Left forelimb (tissue), 1 donor: ENCODE results near the gene PLXNA4.

Experiments used
- DNase-seq: peaks from one replicate; pipeline ENCODE4 v3.0.0-alpha.2; 2018; ENCODE audit warnings: low spot score

PLXNA4 gene

DNA sequence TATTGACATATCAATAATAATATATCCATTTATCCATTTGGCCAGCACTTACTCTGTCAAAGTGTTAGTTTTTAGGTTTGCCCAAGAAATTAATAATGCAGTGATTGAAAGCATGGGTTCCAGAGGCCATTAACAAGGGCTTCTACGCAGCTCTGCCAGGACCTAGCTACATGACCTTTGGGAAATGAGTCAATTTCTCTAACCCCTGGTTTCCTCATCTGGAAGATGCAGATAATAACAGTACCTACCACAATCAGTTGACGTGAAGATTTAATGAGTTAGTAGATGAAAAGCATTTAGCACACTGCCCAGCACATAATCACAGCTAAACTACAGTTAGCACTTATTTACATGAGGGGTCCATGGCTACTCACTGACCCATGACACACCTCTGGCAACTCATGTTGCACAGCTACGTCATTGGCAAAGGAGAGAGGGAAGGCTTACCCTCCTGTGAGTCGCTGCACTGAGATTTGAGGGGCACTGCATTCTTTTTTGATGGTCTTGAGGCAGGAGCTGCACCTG, 263.7 kb downstream of the PLXNA4 start:
- no peak for DNase-seq

DNA sequence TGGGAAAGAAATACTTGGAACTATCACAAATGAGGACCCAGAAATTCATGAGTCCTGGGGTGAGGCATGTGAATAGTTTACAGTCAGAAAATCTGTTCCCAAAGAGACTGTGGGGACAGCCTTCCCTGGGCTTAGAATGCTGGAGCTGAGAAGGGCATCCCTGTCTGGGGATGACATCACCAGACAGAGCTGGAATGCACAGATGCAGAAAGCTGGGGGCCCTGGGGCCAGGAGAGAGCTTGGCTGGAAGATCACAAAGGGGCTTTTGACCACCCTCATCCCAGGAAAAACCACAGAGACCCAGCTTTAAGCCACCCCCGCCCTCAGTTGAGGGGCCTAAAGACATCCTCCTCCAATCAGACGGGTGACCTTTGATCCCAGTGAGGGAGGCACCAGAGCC, 264.5 kb downstream of the PLXNA4 start:
- no peak for DNase-seq

DNA sequence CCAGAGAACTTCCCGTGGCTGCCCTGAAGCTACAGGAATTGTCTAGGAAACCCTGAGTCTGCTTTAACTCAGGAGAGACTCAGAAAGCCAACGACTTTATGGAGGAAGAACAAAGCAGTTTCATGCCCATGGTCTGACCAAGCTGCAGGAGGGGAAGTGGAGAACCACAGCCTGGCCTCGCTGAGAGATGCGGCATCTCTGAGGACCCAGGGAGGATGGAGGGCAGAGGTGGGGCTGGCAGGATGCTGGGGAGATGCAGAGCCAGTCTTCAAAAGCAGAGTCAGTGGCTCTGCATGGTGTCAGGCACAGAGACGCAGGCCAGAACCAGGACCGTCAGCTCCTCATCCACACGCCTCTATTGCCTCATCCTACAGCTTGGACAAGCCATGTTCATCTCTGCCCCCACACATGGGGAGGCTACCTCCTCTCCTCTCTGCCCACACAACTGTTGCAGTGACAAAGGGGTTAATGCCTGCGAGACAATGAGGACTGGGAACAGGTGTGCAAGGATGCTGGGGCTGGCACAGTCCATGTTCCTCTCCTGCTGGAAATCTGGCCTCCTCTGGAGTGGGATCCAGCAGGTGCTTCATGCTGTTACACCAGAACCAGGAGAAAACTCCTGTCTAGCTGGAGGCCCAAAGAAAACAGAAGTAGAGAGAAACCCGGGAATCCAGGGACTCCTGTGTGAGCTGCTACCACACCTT, 267.0 kb downstream of the PLXNA4 start:
- no peak for DNase-seq

DNA sequence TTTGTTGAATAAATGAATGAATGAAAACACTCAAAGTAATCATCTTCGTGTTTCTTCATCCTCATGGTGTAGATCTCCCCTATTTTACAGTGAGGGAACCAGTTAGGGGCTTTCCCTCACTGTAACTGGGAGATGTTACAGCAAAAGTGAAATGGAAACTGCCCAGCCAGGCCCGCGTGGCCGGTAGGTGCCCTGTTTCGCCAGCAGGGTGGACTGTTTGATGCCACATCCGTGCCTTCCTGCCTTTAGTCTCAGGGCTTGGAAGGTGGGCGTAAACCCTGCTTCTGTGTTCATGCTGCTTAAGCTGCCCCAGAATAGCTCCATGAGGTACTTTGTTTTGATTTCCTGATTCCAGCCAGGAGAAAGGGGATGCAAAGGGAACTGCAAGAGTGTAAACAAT, 268.8 kb downstream of the PLXNA4 start:
- no peak for DNase-seq

DNA sequence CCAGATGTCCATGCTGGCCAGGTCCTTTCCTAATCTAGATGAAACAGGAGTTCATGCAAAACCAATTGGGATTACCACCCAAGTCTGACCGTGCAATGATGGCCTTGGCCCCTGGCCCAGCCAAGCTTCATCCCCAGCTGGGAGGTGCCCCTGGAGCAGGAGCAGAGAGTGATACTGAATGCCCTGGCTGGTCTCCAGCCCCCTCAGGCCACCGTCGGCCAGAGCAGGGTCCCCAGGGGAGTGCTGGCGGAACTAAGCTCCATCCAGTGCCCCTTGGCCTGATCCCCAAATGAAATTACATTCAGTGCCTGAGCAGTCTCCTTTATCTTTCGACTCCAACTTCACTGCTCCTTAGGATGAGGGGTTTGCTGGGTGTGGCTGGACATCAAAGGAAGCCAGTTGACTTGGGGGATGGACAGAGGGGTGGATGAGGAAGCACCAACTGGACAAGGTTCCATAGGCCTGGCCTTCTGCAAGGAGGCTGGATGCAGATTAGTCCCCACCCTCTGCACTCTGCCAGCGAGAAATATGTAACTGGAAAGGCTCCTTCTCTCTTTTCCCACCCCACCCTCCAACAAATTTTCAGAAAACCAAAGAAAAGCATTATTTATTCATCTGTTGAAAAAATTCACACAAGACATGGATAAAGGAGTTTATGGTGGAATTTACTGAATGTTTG, 275.5 kb downstream of the PLXNA4 start:
- DNase-seq = no peak

DNA sequence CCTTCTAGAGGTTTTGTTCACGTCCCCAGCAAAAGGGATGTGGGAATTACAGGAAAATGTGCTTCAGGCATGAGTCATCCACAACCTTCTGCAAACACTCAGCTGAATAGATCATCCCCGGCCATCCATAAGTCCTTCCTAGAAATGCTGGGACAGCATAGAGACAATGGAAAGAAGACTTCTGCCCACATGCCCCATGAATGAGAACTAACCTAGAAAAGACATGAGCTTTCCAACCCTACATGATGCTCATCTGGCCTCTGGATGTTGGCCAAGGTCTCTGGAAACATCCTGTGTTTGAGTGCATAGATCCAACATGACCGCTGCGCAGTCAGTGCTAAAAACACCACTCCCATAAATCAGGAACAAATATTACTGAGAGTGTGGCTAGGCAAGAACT, 277.5 kb downstream of the PLXNA4 start:
- no peak for DNase-seq

DNA sequence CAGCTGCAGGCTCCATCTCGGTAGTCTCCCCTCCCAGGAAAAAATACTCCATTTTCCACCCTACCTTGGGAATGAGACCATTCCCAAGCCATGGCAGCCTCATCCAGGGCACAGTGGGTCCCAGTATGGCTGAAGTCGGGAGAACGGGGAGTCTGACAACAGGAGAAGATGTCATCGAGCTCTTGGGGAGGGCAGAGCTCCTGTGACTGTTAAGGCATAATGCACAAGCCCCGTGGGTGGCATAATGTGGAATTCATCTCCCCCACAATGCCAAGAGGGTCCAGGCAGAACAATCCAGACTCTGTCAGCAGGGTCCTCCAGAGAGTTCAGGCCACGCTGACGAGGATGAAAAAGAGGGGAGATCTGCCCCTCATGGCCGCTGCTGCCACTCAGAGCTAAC, 279.4 kb downstream of the PLXNA4 start:
- no peak for DNase-seq

DNA sequence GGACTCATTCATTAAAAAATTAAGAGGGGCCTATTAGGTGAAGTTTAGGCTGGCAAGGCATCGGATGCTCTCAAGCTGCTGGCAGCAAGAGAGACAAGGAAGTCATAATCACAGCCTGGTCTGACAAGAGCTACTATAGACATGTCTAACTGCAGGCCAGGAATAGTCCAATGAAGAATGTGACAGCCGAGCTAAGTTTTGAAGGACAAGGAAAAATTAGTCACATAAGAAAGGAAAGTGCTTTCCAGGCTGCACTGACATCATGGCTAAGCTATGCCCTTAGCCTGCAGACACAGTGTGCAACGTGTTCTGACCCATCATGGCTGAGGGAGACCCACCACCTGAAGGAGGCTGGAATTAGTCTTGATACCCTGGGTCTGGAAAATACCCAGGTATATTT, 281.1 kb downstream of the PLXNA4 start:
- DNase-seq = no peak

DNA sequence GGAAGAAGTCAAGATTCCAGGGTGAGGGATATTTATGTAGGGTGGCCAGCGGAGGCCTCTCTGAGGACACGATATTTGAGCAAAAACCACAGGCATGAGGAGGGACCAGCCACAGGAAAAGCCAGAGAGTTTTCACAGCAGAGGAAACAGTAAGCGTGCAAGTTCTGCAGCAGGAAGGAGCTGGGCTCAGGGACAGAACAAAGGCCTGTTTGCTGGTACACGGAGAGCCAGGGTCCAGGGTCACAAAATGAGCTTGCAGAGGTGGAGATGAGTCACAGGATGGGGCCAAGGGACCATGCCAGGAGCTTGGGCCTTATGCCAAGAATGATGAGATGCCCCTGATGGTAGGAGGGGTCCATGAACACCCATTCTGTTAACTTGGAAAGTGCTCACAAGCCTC, 283.5 kb downstream of the PLXNA4 start:
- no peak for DNase-seq

DNA sequence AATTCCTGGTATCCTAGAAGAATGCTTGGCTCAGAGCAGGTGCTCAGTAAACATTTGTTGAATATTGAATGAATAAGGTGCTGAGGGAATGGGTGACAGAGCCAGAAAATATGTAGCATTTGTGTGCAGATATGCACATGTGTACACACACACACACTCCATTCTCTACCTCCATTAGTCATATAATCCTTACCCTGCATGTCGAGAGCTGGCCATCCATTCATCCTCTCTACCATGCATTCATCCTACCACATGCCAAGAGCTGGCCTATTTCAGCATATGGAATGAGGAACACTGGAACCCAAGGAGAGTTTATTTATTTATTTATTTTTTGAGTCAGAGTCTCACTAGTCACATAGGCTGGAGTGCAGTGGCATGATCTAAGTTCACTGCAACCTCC, 284.8 kb downstream of the PLXNA4 start:
- no peak for DNase-seq

DNA sequence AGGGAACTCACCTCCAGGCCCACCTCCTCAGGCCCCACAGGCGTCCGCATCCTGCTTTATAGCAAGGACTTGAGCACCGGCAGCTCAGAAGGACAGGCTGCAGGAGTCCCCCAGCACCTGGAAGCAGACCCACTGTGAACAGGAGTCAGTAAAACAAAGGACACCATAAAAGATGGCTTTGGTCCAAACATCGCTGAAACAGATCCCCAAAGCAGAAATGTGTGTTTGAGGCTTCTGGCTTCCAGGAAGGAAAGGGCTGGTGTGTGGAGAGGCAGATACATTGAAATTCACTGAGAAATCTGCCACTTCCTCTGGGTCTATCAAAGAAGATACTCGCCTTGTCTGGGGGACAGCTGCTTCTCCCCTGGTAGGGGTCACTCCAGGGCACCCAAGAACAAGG, 286.2 kb downstream of the PLXNA4 start:
- DNase-seq = no peak

DNA sequence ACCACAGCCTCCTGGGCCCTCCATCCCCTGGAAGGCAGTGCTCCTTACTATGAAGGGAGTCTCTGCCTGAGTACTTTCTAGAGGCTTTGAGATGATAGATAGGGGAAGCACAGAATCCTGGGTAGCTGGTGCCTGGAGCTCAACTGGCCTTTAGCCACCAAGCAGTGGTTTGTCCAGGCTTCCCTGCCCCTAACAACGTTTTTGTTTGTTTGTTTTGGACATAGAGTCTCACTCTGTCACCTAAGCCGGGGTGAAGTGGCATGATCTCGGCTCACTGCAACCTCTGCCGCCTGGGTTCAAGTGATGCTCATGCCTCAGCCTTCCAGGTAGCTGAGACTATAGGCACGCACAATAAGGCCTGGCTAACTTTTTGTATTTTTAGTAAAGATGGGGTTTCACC, 289.4 kb downstream of the PLXNA4 start:
- no peak for DNase-seq

DNA sequence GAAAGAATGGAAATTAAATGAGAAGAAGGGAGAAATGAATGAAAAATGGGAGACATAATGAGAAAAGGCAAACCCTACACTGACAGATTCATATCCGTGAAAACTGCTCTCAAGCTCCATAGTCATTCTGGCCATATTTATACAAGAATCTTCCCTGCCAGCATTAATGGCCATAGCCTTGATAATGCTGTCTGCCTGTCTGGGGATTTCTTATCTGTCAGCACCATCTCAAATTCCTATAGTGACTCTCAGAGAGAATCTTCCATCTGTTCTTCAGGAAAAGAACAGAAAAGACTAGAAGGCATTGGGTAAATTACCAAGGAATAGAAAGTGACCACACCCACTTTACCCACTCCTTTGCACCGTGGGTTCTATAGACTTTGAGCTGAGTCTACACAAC, 295.9 kb downstream of the PLXNA4 start:
- DNase-seq = no peak

DNA sequence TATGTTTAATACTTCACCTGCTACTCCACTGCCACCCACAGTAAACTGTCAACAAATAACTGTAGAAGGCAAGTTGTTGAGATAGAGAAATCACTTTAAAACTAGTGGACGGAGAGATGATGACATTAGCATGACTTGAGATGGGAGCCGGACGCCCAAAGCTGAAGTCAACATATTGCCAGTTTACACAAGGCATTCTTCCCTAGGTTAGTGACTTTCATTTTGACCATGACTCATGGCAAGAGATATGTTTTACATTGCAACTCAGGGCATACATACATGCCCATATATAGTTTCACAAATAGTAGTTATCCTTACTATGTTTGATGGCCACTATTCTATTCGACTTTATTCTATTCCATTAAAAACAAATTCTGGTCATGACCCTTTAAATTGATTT, 296.6 kb downstream of the PLXNA4 start:
- DNase-seq = no peak

DNA sequence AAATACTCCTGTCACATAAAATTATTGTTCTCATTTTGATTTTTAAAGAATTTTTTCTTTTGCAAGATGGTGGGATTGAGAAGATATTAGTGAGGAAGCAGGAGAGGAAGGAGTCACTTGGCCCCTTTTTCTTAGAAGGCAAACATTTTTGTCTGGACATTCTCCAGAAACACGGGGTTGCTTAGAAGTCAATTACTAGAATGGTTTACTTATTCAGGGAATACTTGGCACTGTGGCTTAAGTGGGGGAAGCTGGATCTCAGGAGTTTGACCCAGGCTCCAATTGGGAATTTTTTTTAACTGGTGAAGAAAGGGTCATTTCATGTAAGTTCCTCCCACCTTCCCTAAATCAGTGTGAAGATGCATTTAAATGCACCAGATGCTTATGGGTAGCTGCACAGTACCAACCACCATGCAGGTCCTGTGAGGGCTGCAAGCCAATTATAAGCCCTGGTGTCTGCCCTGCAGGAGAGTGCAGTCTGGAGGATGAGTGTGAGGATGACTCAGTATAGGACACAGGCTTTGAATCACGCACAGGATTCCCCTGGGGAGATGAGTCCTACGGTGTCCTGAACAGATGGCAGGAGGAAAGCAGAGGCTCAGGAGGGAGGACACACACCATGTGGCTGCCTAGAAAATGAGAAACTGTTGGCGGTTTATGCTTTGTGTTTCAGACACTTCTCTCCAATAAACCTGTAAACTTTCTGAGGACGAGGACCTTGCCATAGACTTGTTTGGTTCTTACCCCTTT, 299.1 kb downstream of the PLXNA4 start:
- DNase-seq = no peak

DNA sequence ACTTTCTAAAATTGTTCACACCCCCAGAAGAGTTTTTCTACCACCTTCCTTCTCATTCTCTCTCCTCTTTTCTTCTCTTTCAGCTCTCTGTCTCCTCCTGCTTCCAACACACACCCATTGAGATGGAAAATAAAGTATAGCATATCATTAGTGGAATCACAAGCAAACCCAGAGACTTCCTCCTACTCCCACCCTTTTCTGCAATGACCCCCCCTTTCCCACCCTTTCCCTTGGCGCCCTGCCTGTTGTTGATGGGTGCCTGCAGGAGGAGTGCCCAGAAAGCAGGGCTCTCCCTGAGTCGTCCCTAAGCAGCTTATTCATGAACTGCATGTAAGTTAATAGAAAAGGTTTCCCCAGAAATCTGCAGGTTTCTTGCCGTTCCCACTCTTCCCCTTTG, 300.0 kb downstream of the PLXNA4 start:
- DNase-seq = no peak

DNA sequence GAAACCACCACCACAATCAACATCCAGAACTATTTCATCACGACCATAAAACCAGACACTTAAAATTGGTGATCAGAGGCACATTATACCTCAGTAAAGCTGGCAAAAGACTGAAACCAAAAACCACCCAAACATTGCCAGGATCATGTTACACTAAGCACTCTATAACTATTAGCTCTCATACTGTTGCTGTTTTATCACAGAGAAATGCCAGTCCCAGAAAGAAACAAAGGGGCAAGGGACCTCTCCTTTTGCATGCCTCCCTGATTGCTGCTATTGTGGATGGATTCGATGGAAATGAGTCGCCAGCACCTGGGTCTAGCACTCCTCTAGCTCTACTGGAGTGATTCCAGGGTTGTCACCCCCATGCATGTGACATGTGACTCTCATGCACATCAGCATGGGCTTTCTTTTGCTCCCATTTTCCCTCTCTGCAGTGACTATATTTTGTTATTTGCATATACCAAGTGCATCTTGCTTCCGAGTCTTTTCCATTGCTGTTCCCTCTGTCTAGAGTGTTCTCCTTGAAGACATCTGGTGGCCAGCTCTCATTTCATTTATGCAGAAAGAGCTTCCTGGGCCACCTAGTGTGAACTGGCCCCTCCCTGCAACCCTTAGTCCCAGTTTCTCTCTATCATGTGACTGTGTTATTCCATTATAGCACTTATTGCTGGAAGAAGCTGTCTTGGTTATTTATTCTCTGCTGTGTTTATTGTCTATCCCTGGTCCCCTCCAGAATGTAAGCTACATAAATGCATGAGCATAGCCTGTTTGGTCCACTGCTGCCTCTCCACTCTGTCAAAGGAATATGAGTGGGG, 300.6 kb downstream of the PLXNA4 start:
- DNase-seq = no peak

DNA sequence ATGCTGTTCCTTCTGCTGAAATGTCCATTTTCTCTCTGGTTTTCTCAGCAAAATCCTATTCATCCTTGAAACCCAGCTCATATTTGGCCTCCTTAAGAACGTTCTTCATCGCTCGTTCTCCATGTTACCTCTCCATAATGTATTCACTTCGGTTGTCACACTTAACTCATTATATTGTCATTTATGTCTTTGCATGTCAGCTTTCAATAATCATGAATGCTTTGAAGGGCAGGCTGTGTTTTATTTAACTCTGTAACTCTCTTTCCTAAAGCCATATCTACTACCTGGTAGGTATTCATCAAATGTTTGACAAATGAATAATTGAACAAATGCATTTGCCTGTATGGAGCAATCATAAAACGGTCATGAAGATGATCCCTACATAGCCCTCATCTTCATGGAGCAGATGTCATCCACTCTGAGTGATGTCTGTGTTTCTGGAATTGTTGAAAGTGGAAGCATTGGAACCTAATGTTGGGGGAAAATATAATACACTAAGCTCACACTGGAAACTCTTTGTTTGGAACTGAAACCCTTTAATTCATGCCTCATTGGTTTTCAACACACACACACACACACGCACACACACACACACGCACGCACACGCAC, 303.4 kb downstream of the PLXNA4 start:
- DNase-seq = no peak

DNA sequence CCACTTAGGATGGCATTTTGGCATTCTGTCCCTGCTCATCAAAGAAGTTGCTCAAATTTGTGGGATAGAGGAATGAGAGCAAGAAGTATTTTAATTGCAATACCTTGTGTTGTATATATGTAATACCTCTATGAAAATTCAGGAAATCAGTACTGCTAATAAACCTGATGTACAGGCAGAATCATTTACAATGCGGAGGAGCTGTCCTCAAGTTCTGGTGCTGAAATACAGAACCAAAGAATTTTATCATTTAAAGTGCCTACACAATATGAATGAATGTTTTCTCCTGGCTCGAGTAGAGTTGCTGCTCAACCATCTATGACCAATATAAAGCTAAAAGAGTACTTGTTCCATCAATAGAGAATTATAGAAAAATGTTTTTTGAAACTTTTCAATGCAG, 305.8 kb downstream of the PLXNA4 start:
- DNase-seq = no peak

DNA sequence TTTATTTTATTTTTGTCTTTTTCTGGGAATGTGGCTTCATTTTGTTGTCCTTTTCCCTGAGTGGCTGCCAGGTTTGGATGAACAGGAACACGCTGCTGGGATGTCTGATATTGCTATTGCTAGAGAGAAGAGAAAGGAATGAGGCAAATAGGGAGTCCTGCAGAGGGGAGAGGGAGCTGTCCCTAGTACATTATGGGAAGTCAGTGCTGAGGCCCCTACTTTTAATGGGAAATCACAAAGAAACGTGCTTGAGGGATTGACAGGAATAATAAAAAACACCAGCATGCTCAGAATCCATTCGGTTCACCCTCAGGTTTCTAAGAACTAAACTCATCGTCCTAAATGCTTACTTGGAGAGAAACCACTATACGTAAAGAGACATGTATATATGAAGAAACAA, 306.6 kb downstream of the PLXNA4 start:
- no peak for DNase-seq

DNA sequence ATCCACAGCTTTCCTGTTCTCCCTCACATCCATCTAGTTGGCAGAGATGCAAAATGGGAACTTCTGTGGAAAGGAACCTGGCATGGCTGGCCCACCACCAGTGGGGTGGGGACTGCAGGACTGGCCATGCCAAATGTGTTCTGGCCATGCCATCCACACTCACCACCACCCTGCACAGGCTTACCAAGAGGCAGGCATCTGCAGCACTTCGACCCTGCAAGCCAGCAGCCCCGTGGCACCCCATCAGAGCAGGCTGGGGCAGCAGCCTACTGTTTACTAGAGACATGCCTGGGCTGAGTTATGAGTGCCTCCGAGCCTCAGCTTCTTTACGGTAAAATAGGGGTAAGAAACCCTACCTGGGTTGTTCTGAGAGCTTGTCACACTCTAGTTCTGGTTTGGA, 313.1 kb downstream of the PLXNA4 start:
- no peak for DNase-seq

DNA sequence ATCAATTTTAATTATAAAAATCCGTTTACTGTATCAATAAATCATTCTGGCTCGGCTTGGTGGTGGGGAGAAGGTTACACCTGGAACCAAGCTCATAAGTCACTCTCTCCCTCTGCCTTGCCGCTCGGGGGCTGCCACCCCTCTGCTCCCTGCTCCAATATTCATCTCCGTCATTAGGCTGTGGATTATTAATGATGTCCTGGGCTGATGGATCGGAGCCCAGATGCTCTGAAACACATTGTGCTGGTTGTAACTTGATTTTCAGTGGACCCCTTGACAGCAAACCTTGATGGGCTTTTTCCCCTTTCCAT, 314.2 kb downstream of the PLXNA4 start:
- no peak for DNase-seq
